Measurements from ENCODE around the gene OR6X1.

OR6X1 gene, protein sequence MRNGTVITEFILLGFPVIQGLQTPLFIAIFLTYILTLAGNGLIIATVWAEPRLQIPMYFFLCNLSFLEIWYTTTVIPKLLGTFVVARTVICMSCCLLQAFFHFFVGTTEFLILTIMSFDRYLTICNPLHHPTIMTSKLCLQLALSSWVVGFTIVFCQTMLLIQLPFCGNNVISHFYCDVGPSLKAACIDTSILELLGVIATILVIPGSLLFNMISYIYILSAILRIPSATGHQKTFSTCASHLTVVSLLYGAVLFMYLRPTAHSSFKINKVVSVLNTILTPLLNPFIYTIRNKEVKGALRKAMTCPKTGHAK

DNA sequence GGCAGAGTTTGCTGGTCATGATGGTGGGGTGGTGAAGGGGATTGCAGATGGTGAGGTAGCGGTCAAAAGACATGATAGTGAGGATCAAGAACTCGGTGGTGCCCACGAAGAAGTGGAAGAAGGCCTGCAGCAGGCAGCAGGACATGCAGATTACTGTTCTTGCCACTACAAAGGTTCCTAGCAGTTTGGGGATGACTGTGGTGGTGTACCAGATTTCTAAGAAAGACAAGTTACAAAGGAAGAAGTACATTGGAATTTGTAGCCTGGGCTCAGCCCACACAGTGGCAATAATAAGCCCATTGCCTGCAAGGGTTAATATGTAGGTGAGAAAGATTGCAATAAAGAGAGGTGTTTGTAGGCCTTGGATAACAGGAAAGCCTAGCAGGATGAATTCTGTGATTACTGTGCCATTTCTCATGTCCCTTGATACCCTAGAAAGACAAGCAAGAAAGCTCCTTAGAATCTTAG, at the start of gene OR6X1:
TSS of gene OR6X1 (minus strand) at position 418 of the 468 bp plus-strand sequence. CDS start at position 418, 0 bp downstream.
- Histone ChIP-seq H3K4me3 (ENCODE audit: low read depth, low read length) (no peak within 1 kb of the TSS), H3K36me3 (ENCODE audit: control insufficient read depth, insufficient read depth, low read length) (no peaks in the 10 kb centered on the region), H3K27me3 (ENCODE audit: control insufficient read depth, insufficient read depth, low read length) (no peaks in the 10 kb centered on the region)

DNA sequence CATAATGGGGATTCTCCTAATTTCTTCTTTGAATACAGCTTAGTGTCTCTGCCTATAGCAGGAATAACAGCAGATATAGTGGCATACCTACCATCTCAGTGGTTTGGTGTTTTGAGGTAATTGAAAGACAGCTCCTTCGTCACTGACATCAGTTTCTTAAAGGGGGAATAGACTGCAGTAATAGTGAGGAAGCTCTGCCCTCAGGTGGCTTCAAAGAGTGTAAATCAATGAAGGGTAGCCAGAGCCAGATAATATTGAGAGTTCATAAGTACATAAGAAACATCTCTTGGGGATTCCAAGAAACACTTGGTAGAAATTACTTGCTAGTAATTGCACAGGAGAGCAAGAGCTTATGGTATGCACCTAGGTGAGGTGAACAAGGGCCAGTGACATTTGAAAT, 47.4 kb upstream of the OR6X1 start:
- H3K27ac ChIP-seq (ENCODE audit: low read depth, low read length), result no peak overlapping the region
- no peaks in the 10 kb centered on the region for H3K9me3 ChIP-seq (ENCODE audit: control insufficient read depth, insufficient read depth, low read depth, low read length)
- H3K4me3 ChIP-seq (ENCODE audit: low read depth, low read length), result no peak overlapping the region
- no peaks in the 10 kb centered on the region for H3K27me3 ChIP-seq (ENCODE audit: control insufficient read depth, insufficient read depth, low read length)
- peaks cover 5% of the 10 kb centered on the region; the same call in 1 of the 2 replicates for H3K4me1 ChIP-seq (ENCODE audit: control insufficient read depth, insufficient read depth, low read length)
- H3K36me3 ChIP-seq (ENCODE audit: control insufficient read depth, insufficient read depth, low read length), result no peaks in the 10 kb centered on the region
- H3K9ac ChIP-seq (ENCODE audit: low read length), result no peak overlapping the region

More for the DNA sequence above, at the start of gene OR6X1:
- Histone ChIP-seq H3K9ac (ENCODE audit: low read length) (no peak within 1 kb of the TSS), H3K9me3 (ENCODE audit: control insufficient read depth, insufficient read depth, low read depth, low read length) (no peaks in the 10 kb centered on the region; the same call in 1 of the 2 replicates), H3K27ac (ENCODE audit: low read depth, low read length) (no peak within 1 kb of the TSS), H3K4me1 (ENCODE audit: control insufficient read depth, insufficient read depth, low read length) (no peaks in the 10 kb centered on the region)

DNA sequence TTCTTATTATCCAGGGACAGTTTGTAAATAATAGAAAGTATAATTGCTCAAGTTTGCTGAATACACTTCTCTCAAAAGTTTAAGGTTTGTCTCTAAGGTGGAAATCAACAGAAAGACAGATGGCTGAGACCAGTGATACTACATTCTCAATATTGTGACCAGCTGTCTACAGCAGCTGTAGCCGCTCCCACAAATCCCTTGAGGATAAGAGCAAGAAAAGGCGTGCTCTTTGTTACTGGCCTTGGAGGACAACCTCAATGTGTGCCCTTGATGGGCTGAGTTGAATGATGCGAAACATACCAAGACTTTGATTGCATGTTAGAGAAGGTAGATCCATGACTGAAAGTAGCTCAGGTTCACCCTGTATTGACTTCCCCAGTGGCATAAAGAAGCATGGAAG, 45.7 kb upstream of the OR6X1 start:
- Histone ChIP-seq H3K27ac (ENCODE audit: low read depth, low read length) (no peak overlapping the region), H3K9me3 (ENCODE audit: control insufficient read depth, insufficient read depth, low read depth, low read length) (peaks cover 11% of the 10 kb centered on the region; the same call in 1 of the 2 replicates), H3K4me3 (ENCODE audit: low read depth, low read length) (no peak overlapping the region), H3K36me3 (ENCODE audit: control insufficient read depth, insufficient read depth, low read length) (no peaks in the 10 kb centered on the region), H3K27me3 (ENCODE audit: control insufficient read depth, insufficient read depth, low read length) (no peaks in the 10 kb centered on the region), H3K9ac (ENCODE audit: low read length) (no peak overlapping the region), H3K4me1 (ENCODE audit: control insufficient read depth, insufficient read depth, low read length) (peaks cover 5% of the 10 kb centered on the region; the same call in 1 of the 2 replicates)

DNA sequence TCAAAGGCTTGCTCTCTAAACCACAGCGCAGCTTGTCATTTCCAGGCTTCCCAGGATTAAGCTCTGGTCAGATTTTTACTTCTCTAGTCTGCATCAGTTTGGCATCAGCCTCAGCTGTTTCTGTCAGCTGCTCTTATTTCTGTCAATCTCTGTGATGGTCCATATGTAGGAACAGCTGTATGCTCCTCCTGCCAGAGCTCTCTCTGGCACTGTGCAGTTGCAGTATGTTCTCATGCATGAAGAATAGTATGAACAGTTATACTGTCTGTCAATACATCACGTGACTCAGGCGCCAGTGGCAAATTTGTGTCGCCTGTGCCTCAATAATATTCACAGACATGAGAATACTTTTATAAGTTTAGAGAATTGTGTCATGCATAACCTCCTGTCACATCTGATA, 45.1 kb upstream of the OR6X1 start:
- H3K4me1 ChIP-seq (ENCODE audit: control insufficient read depth, insufficient read depth, low read length), result peaks cover 5% of the 10 kb centered on the region; the same call in 1 of the 2 replicates
- H3K4me3 ChIP-seq (ENCODE audit: low read depth, low read length), result no peak overlapping the region
- peaks cover 15% of the 10 kb centered on the region; the same call in 1 of the 2 replicates for H3K9me3 ChIP-seq (ENCODE audit: control insufficient read depth, insufficient read depth, low read depth, low read length)
- no peaks in the 10 kb centered on the region for H3K27me3 ChIP-seq (ENCODE audit: control insufficient read depth, insufficient read depth, low read length)
- no peaks in the 10 kb centered on the region for H3K36me3 ChIP-seq (ENCODE audit: control insufficient read depth, insufficient read depth, low read length)
- no peak overlapping the region for H3K9ac ChIP-seq (ENCODE audit: low read length)
- H3K27ac ChIP-seq (ENCODE audit: low read depth, low read length), result no peak overlapping the region

DNA sequence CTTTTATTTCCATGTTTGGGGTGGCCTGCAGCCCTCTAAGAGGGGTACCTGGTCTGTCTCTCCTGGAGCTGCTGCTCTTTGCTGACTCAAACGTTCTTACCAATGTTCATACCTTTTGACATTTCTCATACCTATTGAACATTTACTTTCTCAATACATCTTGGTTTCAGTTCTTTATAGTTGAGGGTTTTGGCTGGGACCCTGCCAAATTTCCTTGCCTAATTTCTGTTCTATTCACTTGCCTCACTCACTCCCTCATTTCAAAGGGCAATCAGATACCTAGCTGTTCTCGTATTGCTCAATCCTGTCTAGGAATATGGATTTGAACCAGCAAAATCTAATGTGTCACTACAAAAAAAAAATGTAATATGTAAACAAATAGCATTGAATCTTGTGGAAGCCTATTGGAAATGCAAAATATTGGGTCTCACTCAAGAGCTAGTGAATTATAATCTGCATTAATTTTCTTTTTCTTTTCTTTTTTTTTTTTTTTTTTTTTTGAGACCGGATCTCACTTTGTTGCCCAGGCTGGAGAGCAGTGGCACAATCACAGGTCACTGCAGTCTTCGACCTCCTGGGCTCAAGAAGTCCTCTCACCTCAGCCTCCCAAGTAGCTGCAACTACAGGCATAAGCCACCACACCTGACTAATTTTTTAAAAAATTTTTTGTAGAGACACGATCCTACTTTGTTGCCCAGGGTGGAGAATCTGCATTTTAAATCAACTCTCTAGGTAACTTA, 44.4 kb upstream of the OR6X1 start:
- H3K4me1 ChIP-seq (ENCODE audit: control insufficient read depth, insufficient read depth, low read length), result peaks cover 5% of the 10 kb centered on the region; the same call in 1 of the 2 replicates
- H3K36me3 ChIP-seq (ENCODE audit: control insufficient read depth, insufficient read depth, low read length), result no peaks in the 10 kb centered on the region
- H3K9ac ChIP-seq (ENCODE audit: low read length), result no peak overlapping the region
- H3K27me3 ChIP-seq (ENCODE audit: control insufficient read depth, insufficient read depth, low read length), result no peaks in the 10 kb centered on the region
- peaks cover 22% of the 10 kb centered on the region for H3K9me3 ChIP-seq (ENCODE audit: control insufficient read depth, insufficient read depth, low read depth, low read length)
- H3K27ac ChIP-seq (ENCODE audit: low read depth, low read length), result no peak overlapping the region
- no peak overlapping the region for H3K4me3 ChIP-seq (ENCODE audit: low read depth, low read length)

DNA sequence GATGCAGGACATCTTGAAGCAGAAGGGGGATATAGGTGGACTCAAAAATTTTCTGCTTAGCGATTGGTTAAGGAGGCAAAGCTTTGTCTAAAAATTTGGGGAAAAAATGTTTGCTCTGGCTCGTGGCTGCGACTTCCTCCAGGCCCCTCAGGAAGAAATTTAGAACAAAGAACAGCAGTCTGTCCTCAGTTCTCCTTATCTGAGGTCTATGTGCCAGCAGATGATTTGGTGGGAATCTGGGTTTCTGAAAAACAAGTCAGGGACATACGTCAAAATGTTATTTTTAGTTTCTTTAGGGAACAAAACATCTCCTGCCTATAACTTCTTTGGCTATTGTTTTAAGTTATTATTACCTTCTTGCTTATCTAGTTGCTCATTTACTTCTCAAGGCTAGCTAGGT, 43.8 kb upstream of the OR6X1 start:
- Histone ChIP-seq H3K27me3 (ENCODE audit: control insufficient read depth, insufficient read depth, low read length) (no peaks in the 10 kb centered on the region), H3K9me3 (ENCODE audit: control insufficient read depth, insufficient read depth, low read depth, low read length) (peaks cover 26% of the 10 kb centered on the region), H3K4me1 (ENCODE audit: control insufficient read depth, insufficient read depth, low read length) (peaks cover 5% of the 10 kb centered on the region; the same call in 1 of the 2 replicates), H3K4me3 (ENCODE audit: low read depth, low read length) (no peak overlapping the region), H3K9ac (ENCODE audit: low read length) (no peak overlapping the region), H3K27ac (ENCODE audit: low read depth, low read length) (peak overlapping the region; percentile 15; the same call in 1 of the 2 replicates), H3K36me3 (ENCODE audit: control insufficient read depth, insufficient read depth, low read length) (no peaks in the 10 kb centered on the region)

DNA sequence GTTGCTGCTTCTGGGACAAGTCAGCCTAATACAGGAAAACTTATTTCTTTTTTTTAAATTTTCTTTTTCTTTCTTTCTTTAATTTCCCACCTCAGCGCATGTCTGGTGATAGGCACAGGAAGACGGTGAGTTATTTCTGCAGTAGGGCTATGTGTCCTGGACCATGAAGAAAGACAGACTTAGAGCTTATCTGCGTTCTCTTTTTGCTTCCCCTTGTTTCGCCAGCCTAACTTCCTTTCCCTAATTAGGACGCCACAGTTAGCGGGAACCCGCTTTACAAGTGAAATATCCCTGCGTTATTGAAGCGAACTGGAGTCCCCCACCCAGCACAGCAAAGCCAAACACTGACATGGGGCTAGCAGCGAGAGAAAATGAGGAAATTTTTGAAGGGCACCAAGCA, 43.2 kb upstream of the OR6X1 start:
- Histone ChIP-seq H3K27me3 (ENCODE audit: control insufficient read depth, insufficient read depth, low read length) (no peaks in the 10 kb centered on the region), H3K9ac (ENCODE audit: low read length) (no peak overlapping the region), H3K36me3 (ENCODE audit: control insufficient read depth, insufficient read depth, low read length) (no peaks in the 10 kb centered on the region), H3K4me3 (ENCODE audit: low read depth, low read length) (no peak overlapping the region), H3K4me1 (ENCODE audit: control insufficient read depth, insufficient read depth, low read length) (peaks cover 5% of the 10 kb centered on the region; the same call in 1 of the 2 replicates), H3K27ac (ENCODE audit: low read depth, low read length) (peak overlapping the region; percentile 15; the same call in 1 of the 2 replicates), H3K9me3 (ENCODE audit: control insufficient read depth, insufficient read depth, low read depth, low read length) (peaks cover 26% of the 10 kb centered on the region)

DNA sequence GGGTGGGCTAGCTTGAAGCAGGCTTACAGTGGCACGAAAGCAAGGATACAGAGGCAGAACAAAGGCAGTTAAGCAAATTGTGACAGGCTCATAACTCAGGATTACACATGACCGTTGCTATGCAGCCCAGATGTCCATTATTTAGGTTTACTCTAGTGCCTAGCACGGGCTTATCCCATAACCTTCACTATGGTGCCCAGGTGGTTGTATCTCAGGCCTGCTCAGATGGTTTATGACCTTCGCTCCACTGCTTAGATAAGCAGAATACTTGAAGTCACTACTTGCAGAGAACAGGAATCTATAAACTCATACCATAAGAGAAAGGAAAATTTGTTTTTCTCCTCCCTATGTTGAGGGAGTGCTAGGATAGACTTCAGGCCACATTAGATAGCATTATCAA, 42.8 kb upstream of the OR6X1 start:
- no peaks in the 10 kb centered on the region for H3K27me3 ChIP-seq (ENCODE audit: control insufficient read depth, insufficient read depth, low read length)
- H3K36me3 ChIP-seq (ENCODE audit: control insufficient read depth, insufficient read depth, low read length), result no peaks in the 10 kb centered on the region
- H3K9me3 ChIP-seq (ENCODE audit: control insufficient read depth, insufficient read depth, low read depth, low read length), result peaks cover 26% of the 10 kb centered on the region
- no peak overlapping the region for H3K4me3 ChIP-seq (ENCODE audit: low read depth, low read length)
- peaks cover 5% of the 10 kb centered on the region; the same call in 1 of the 2 replicates for H3K4me1 ChIP-seq (ENCODE audit: control insufficient read depth, insufficient read depth, low read length)
- no peak overlapping the region for H3K27ac ChIP-seq (ENCODE audit: low read depth, low read length)
- no peak overlapping the region for H3K9ac ChIP-seq (ENCODE audit: low read length)

DNA sequence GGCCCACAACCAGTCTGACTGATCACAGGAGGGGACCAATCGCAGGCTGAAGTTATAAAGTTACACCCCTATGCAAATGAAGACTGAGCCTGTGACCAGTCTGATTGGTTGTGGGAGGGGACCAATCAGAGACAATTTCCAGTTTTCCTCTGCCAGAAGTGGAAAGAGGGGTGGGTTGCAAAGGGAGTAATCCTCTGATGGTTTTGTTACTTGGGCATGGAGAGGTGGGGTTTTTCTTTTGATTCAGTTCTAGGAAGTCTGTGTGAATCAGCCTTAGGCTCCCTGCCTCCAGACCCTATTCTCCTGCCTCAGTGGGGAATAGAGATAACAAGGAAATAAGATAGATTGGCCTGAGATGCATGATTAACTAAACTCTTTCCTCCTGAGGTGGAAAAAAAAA, 41.9 kb upstream of the OR6X1 start:
- no peaks in the 10 kb centered on the region for H3K27me3 ChIP-seq (ENCODE audit: control insufficient read depth, insufficient read depth, low read length)
- no peaks in the 10 kb centered on the region for H3K36me3 ChIP-seq (ENCODE audit: control insufficient read depth, insufficient read depth, low read length)
- no peak overlapping the region for H3K9ac ChIP-seq (ENCODE audit: low read length)
- peaks cover 33% of the 10 kb centered on the region for H3K9me3 ChIP-seq (ENCODE audit: control insufficient read depth, insufficient read depth, low read depth, low read length)
- no peak overlapping the region for H3K4me3 ChIP-seq (ENCODE audit: low read depth, low read length)
- H3K4me1 ChIP-seq (ENCODE audit: control insufficient read depth, insufficient read depth, low read length), result peaks cover 5% of the 10 kb centered on the region; the same call in 1 of the 2 replicates
- H3K27ac ChIP-seq (ENCODE audit: low read depth, low read length), result no peak overlapping the region

DNA sequence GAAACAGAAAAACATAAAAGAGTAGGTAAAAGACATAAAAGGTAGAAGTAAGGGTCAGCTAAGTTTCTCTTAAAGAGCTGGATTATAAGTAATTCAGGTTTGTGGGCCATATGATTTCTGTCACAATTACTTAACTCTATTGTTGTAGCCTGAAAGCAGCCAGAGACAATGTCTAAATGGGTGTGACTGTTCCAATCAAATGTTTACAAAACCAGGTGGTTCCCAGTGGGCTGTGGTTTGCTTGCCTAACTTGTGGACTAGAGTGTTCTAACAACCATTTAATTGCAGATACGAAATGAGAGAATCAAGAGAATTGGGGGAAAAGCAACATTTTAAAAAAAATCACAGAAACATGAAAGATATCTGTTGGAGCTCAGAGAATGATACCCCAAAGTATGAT, 29.2 kb upstream of the OR6X1 start:
- Histone ChIP-seq H3K4me3 (ENCODE audit: low read depth, low read length) (no peak overlapping the region), H3K27ac (ENCODE audit: low read depth, low read length) (no peak overlapping the region), H3K9ac (ENCODE audit: low read length) (no peak overlapping the region), H3K4me1 (ENCODE audit: control insufficient read depth, insufficient read depth, low read length) (peaks cover 7% of the 10 kb centered on the region; the same call in 1 of the 2 replicates), H3K27me3 (ENCODE audit: control insufficient read depth, insufficient read depth, low read length) (no peaks in the 10 kb centered on the region), H3K36me3 (ENCODE audit: control insufficient read depth, insufficient read depth, low read length) (no peaks in the 10 kb centered on the region; the same call in 1 of the 2 replicates), H3K9me3 (ENCODE audit: control insufficient read depth, insufficient read depth, low read depth, low read length) (peaks cover 21% of the 10 kb centered on the region; the same call in 1 of the 2 replicates)

DNA sequence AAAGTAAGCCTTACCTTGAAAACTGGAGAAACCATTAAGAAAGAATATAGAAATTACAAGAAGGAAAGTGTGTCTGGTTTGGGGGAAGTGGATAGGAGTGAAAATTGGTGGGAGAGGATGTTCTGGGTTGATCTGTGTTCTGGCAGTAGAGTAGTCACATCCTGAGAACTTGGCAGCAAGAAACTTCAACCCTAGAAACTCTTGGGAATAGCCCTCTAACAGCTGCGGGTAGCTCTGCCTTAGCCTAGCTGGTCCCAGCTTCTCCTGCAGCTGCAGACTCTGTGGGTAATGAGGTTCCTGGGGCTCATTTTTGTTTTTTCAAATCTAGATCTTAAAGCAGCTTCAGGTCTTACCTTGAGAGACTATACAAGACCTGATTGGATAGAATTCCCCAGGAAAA, 24.2 kb upstream of the OR6X1 start:
- Histone ChIP-seq H3K4me3 (ENCODE audit: low read depth, low read length) (no peak overlapping the region), H3K9ac (ENCODE audit: low read length) (no peak overlapping the region), H3K36me3 (ENCODE audit: control insufficient read depth, insufficient read depth, low read length) (no peaks in the 10 kb centered on the region; the same call in 1 of the 2 replicates), H3K27me3 (ENCODE audit: control insufficient read depth, insufficient read depth, low read length) (no peaks in the 10 kb centered on the region), H3K27ac (ENCODE audit: low read depth, low read length) (no peak overlapping the region), H3K4me1 (ENCODE audit: control insufficient read depth, insufficient read depth, low read length) (peaks cover 45% of the 10 kb centered on the region), H3K9me3 (ENCODE audit: control insufficient read depth, insufficient read depth, low read depth, low read length) (peaks cover 10% of the 10 kb centered on the region; the same call in 1 of the 2 replicates)

All from HUES6 (cell line).